Measurements from ENCODE around the gene TNFSF9. TPM values are rescaled to one million over a fixed set of nuclear protein-coding genes. Genes with fewer than 3 reads are reported as not detected.

Gene TNFSF9
- total and polyA plus RNA-seq, 2 donors (not counting 1 experiment from before 2014, with no cell fraction given), result 11.7 to 24.3 TPM

- Histone ChIP-seq H3K27me3 (replicated peaks in 1 of 4; ENCODE audit: control extremely low read depth in 1 of 4, control insufficient read depth in 3 of 4, insufficient read depth in 4 of 4, low read length in 3 of 4) (no peaks in the 10 kb centered on the region), H4K20me1 (ENCODE audit: control insufficient read depth, insufficient read depth, low read length, poor library complexity, severe bottlenecking) (no peaks in the 10 kb centered on the region), H3K4me3 (ENCODE audit: control extremely low read depth in 1 of 5, extremely low read depth in 1 of 5, insufficient read depth in 1 of 5, low read depth in 2 of 5, low read length in 4 of 5) (peak overlapping the region in 3 of 5 experiments; percentile 73 to 97 (median 90)), H3K79me2 (ENCODE audit: control insufficient read depth, insufficient read depth, low read length) (peaks cover 47% of the 10 kb centered on the region), H3K36me3 (replicated peaks in 1 of 2; ENCODE audit: control extremely low read depth in 1 of 2, control insufficient read depth in 1 of 2, extremely low read depth in 1 of 2, insufficient read depth in 2 of 2, low read length in 1 of 2) (peaks cover 0 to 21% of the 10 kb centered on the region in 2 experiments), H3K4me1 (ENCODE audit: control insufficient read depth in 2 of 2, insufficient read depth in 2 of 2, low read length in 2 of 2) (peaks cover 13 to 23% of the 10 kb centered on the region in 2 donors), H3K27ac (ENCODE audit: low read length in 2 of 2) (peak overlapping the region; percentile 89 to 95), H3K9me3 (ENCODE audit: control extremely low read depth in 1 of 3, control insufficient read depth in 2 of 3, insufficient read depth in 1 of 3, low read length in 2 of 3) (no peaks in the 10 kb centered on the region), H2AFZ (ENCODE audit: insufficient read depth, low read depth, low read length, poor library complexity, severe bottlenecking) (peak overlapping the region; percentile 96), H3K4me2 (replicated peaks; ENCODE audit: low read depth, low read length, poor library complexity, severe bottlenecking) (peak overlapping the region; percentile 88), H3K9ac (ENCODE audit: low read length) (peak overlapping the region; percentile 98)
- POLR2A ChIA-PET, result interaction anchor here (0.6 to 1.7 kb wide), 2 partner anchors 23 to 754 kb away, joined by 5 to 6 read pairs; partner anchors contain the start of gene SLC25A23
- Mint-ChIP-seq H3K27ac (peak overlapping the region; percentile 95), H3K9me3 (ENCODE audit: insufficient read depth) (no peaks in the 10 kb centered on the region), H3K4me1 (peaks cover 26% of the 10 kb centered on the region), H3K27me3 (no peaks in the 10 kb centered on the region), H3K4me3 (peak overlapping the region; percentile 98)
- TF ChIP-seq EZH2 (IDR thresholded peaks at IDR 0.05; ENCODE audit: borderline replicate concordance, insufficient read depth, low read depth, low read length, poor library complexity, severe bottlenecking) (no peak), CTCF (IDR thresholded peaks at IDR 0.05) (no peak)
- ATAC-seq (ENCODE audit: low read depth) (no peak), DNase-seq (no peak)
- intact Hi-C loops (cut with micrococcal nuclease), result loop anchor here (5.0 kb wide), 1 partner anchor 110 kb away; the partner anchor contains the start of gene ALKBH7
- CTCF ChIA-PET, result interaction anchor here (0.7 to 2.3 kb wide), 8 partner anchors 9 to 872 kb away, joined by 3 to 8 read pairs (median 4); no protein-coding TSS in a partner anchor
- 97% methylated on average over 8 of the region's 8 CpGs for WGBS (ENCODE audit: insufficient coverage)
These were observed 48.5 kb upstream of the TNFSF9 start for GRCh38 chr19:6482343-6482686.

GRCh38 chr19:6483235-6483634, 47.6 kb upstream of the TNFSF9 start:
- WGBS (ENCODE audit: insufficient coverage), result 94% methylated on average over 3 of the region's 3 CpGs
- Mint-ChIP-seq H3K27me3 (no peaks in the 10 kb centered on the region), H3K4me3 (no peak overlapping the region)

More at GRCh38 chr19:6483235-6483634, 47.6 kb upstream of the TNFSF9 start:
- peaks cover 0 to 15% of the 10 kb centered on the region in 2 experiments for H3K36me3 ChIP-seq (replicated peaks in 1 of 2; ENCODE audit: control extremely low read depth in 1 of 2, control insufficient read depth in 1 of 2, extremely low read depth in 1 of 2, insufficient read depth in 2 of 2, low read length in 1 of 2)
- intact Hi-C loops (cut with micrococcal nuclease), result loop anchor here (5.0 kb wide), 1 partner anchor 111 kb away; the partner anchor contains the start of gene ALKBH7
- ATAC-seq (ENCODE audit: low read depth), result no peak
- H3K9me3 ChIP-seq (ENCODE audit: control extremely low read depth in 1 of 3, control insufficient read depth in 2 of 3, insufficient read depth in 1 of 3, low read length in 2 of 3), result no peaks in the 10 kb centered on the region
- no peak overlapping the region for H3K9ac ChIP-seq (ENCODE audit: low read length)
- H4K20me1 ChIP-seq (ENCODE audit: control insufficient read depth, insufficient read depth, low read length, poor library complexity, severe bottlenecking), result no peaks in the 10 kb centered on the region
- H3K27me3 ChIP-seq (replicated peaks in 1 of 4; ENCODE audit: control extremely low read depth in 1 of 4, control insufficient read depth in 3 of 4, insufficient read depth in 4 of 4, low read length in 3 of 4), result no peaks in the 10 kb centered on the region
- Mint-ChIP-seq H3K27ac (peak overlapping the region; percentile 95), H3K9me3 (ENCODE audit: insufficient read depth) (no peaks in the 10 kb centered on the region), H3K4me1 (peaks cover 26% of the 10 kb centered on the region)
- TF ChIP-seq EZH2 (IDR thresholded peaks at IDR 0.05; ENCODE audit: borderline replicate concordance, insufficient read depth, low read depth, low read length, poor library complexity, severe bottlenecking) (no peak), CTCF (IDR thresholded peaks at IDR 0.05) (no peak)
- H3K79me2 ChIP-seq (ENCODE audit: control insufficient read depth, insufficient read depth, low read length), result peaks cover 47% of the 10 kb centered on the region
- no peak overlapping the region for H3K27ac ChIP-seq (ENCODE audit: low read length in 2 of 2)
- ChIA-PET CTCF (interaction anchor here (2.3 kb wide), 1 partner anchor 150 kb away, joined by 7 read pairs; no protein-coding TSS in a partner anchor), POLR2A (no interaction called here)
- H3K4me1 ChIP-seq (ENCODE audit: control insufficient read depth in 2 of 2, insufficient read depth in 2 of 2, low read length in 2 of 2), result peaks cover 13 to 23% of the 10 kb centered on the region in 2 donors
- H3K4me3 ChIP-seq (ENCODE audit: control extremely low read depth in 1 of 5, extremely low read depth in 1 of 5, insufficient read depth in 1 of 5, low read depth in 2 of 5, low read length in 4 of 5), result no peak overlapping the region
- H2AFZ ChIP-seq (ENCODE audit: insufficient read depth, low read depth, low read length, poor library complexity, severe bottlenecking), result no peak overlapping the region
- H3K4me2 ChIP-seq (replicated peaks; ENCODE audit: low read depth, low read length, poor library complexity, severe bottlenecking), result no peak overlapping the region
- no peak for DNase-seq
